Activated naive CD4-positive, alpha-beta T cell treated with anti-CD3 and anti-CD28 coated beads, Interleukin-2, amount 50 U/mL, for 16 hours (primary cell): ENCODE results near the gene CNTN5.

Experiments used
- DNase-seq: peaks from one replicate; pipeline ENCODE4 v3.0.0-alpha.2; 2020

The CNTN5 gene

DNA sequence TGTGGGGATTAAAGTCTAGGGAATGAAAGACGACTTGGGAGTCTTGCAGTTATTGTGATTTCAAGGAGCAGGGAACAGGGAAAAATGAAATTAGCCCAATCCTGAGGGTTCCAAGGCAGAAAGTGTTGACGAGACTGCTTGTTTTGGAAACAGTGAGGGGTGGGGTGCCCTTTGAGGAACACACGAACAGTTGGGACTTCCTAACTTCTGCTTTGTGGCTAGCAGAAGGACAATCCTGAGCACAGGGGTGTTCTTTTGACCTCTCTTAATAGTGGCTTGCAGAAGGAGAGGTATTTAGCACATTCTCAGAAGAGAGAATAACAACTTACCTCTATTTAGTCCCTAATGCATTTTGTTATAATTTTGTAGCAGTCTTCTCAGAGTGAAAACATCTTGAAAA, 1120.5 kb downstream of the CNTN5 start:
- no peak for DNase-seq

GRCh38 chr11:100151944-100152343, 1131.2 kb downstream of the CNTN5 start:
- no peak for DNase-seq

GRCh38 chr11:100152766-100153165, 1132.0 kb downstream of the CNTN5 start:
- DNase-seq: no peak

GRCh38 chr11:100163471-100163870, 1142.7 kb downstream of the CNTN5 start:
- DNase-seq: no peak

DNA sequence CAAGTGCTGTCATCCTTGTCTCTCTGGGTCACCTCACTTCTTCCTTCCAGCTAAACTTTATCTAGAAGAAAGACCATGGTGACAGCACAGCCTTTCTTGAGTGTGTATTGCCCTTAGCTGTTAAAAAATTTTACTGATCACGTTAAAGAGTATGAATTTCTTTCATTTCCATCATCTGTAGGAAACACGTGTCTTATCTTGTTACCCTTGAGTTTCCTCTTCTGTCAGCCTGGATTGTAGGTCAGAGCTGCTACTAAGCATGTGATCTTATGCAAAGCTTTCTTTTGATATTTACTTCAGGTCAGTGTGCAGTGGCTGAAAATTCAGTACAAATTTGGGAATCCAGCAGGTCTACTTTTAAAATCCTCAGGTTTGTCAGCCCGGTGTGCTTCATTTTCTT, 1154.1 kb downstream of the CNTN5 start:
- DNase-seq: no peak

- DNase-seq: no peak
These were observed 1155.7 kb downstream of the CNTN5 start for GRCh38 chr11:100176456-100176855.

DNA sequence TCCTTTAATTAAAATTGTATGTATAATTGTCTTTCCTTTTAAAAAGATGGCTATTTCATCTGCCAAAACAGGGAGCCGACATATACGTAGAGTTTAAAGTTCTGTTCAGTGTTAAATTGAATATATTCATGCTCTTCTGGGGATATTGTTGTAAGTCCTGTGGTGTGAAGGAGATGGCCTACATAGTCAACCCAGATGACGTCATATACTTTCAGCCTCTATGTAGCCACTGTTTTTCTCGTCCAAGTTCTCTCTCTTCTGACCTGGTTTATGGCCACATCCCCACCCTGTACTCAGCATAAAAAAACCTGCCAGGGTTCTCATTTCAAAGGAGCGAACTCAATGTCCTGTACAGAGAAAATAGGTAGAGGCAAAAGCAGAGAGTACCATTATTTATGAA, 1156.9 kb downstream of the CNTN5 start:
- no peak for DNase-seq

- DNase-seq: no peak
These were observed 1161.6 kb downstream of the CNTN5 start for GRCh38 chr11:100182350-100182749.

- no peak for DNase-seq
These were observed 1162.2 kb downstream of the CNTN5 start for GRCh38 chr11:100182927-100183326.

DNA sequence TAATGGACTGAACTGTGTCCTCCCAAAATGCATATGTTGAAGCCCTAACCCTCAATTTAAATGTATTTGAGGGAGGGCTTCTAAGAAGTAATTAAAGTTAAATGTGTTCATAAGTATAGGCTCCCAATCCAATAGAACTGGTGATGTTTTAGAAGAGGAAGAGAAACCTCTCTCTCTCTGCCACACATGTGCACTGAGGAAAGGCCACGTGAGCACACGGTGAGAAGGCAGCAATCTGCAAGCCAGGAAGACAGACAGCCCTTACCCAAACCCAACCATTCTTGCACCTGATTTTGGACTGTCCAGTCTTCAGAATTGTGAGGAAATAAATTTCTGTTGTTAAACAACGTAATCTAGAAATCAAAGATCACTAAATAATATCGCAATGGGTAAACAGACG, 1164.8 kb downstream of the CNTN5 start:
- DNase-seq: no peak

DNA sequence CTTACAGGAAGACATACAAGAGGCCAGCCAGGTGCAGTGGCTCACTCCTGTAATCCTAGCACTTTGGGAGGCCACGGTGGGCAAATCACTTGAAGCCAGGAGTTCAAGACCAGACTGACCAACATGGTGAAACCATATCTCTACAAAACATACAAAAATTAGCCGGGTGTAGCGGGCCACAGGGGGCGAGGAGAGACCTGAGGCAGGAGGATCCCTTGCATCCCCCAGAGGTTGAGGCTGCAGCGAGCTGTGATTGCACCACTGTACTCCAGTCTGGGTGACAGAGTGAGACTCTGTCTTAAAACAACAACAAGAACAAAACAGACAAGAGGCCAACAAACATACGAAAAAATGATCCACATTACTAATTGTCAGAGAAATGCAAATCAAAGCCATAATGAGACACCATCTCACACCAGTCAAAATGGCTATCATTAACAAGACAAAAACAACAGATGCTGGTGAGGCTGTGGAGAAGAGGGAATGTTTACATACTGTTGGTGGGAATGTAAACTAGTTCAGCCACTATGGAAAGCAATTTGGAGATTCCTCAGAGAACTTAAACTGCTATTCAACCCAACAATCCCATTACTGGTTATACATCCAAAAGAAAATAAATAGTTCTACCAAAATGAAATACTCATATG, 1167.5 kb downstream of the CNTN5 start:
- no peak for DNase-seq

- no peak for DNase-seq
These were observed 1169.6 kb downstream of the CNTN5 start for GRCh38 chr11:100190395-100190794.

DNA sequence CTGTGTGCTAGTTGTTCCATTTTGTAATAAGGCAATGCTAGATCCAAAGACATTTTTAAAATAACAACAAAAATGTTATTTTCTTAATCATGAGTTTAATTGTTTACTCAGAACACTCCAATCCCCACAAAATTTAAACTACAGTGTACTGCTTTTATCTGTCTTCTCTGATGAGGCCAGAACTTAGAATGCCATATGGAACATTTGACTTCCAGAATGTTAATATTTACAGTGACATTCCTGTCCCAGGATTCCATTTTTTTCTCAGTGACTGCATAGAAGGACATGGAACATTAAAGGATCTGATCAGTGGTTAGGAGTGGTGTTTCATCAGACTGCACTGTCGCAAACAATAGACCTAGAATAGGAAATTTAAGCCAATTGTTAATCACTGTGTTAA, 1171.4 kb downstream of the CNTN5 start:
- no peak for DNase-seq

DNA sequence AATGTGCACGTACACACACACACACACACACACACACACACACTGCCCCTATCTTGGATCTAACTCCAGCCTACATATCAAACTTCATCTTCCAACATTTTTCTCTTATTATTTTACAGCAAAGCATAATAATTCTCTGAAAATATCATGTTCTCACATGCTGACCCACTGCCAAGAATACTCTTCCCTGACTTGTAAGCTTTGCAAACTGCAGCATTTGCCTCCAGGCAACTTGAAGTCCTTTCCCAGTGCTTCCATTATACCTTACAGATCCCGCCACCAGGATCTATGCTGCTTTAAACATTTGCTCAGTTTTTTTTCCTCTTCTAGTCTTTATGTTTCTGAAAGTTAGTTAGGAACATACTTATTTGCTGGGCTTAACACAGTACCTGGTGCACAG, 1183.0 kb downstream of the CNTN5 start:
- no peak for DNase-seq

GRCh38 chr11:100205926-100206325, 1185.2 kb downstream of the CNTN5 start:
- DNase-seq: no peak

GRCh38 chr11:100208207-100208606, 1187.5 kb downstream of the CNTN5 start:
- no peak for DNase-seq

GRCh38 chr11:100214791-100215190, 1194.0 kb downstream of the CNTN5 start:
- DNase-seq: no peak

GRCh38 chr11:100220801-100221200, 1200.1 kb downstream of the CNTN5 start:
- no peak for DNase-seq

DNA sequence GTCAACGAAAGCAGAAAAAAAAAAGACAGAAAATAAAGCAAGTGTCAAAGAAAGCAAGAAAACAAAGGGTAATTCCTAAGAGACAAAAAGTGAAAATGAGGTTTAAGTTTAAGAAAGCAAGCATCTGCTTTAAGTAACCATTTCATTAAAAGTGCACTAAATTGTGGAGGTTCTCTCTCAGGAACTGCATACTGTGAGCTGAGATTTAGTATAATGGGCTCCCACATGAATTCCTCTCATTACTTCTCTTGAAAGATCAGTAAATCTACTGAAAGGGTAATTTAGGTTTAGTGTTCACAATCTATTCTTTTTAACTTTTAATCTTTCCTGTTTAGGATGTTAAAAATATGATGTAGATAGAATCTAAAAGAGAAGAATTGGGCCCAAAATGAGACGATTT, 1201.0 kb downstream of the CNTN5 start:
- no peak for DNase-seq

DNA sequence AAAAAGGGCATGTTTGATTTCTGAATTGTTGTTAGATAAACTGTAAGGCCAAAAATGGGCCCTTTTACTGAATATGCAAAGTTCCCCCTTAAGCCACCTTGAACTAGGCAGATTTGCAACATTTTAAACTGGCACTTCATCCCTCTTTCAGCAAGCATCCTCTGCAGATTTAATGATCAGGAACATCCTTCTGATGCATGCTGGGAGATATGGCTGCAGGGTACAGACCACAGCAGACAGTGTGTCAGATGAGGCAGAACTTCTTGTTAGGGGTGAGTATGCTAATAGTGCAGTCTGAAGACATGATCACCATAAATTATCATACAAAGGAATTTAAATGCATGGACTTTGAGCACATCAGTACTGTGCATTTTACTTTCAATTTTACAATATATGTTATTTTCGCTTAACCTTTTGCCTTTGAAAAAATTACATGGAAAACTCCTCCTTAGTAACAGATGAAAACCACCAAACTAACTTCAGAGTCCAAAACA, 1203.8 kb downstream of the CNTN5 start:
- DNase-seq: no peak

- DNase-seq: no peak
These were observed 1208.3 kb downstream of the CNTN5 start for GRCh38 chr11:100229086-100229485.

DNA sequence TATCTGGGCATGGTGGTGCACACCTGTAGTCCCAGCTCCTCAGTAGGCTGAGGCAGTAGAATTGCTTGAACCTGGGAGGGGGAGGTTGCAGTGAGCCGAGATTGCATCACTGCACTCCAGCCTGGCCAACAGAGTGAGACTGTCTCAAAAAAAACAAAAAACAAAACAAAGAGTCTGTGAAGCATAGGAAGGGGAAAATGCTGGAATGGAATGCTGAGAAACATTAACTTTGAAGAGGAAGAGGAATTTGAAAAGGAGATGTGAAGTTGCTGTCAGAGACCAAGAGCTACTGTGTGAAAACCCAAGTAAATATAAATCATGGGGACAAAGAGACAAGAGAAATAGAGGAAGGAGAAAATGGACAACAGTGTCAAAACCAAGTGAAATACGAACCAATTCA, 1211.3 kb downstream of the CNTN5 start:
- no peak for DNase-seq

GRCh38 chr11:100235085-100235484, 1214.3 kb downstream of the CNTN5 start:
- no peak for DNase-seq

DNA sequence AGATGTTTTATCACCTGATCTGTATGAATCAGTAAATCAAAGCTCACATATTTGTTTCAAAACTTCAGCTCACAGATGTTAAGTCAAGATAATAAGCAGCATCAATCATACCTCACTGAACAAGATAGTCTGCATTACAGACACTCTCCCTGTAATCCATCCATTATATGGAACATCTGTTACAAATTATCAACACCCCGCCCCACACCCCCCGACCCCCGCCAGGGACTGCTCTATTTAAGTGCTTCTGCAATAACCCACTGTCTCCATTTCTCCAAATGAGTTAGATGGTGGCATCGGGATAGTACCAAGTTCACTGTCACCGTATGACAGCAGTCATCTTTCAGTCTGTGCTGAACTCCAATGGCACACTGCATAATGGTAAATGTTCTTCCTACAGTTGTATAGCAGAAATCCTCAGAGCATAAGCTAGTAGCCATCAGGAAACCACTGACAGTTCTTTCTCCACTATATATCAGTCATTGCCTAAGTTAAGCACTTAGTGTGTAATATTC, 1219.3 kb downstream of the CNTN5 start:
- DNase-seq: no peak

DNA sequence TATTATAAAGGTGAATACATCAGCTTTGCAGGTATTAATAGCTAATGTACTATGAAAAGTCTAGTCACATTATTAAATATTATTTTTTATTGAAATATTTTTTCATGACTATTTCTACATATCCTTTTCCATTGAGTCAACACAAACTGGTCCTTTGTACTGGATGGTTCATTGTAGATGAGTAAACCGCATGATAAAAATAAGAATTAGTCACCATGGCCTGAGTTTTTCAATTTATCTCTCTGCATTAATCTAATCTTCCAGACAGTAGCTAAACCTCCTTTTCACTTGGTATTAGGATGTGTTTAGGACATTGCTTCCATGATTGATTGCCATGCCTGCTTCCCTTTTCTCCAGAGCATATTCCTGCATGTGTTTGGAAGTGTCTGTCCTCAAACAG, 1227.0 kb downstream of the CNTN5 start:
- DNase-seq: no peak
